ENCODE measurements around the gene NOXA1. TPM values are rescaled to one million over a fixed set of nuclear protein-coding genes. Genes with fewer than 3 reads are reported as not detected.

The NOXA1 gene
- total and polyA plus RNA-seq, 2 of the 8 experiments (the other 6 are each of a cell fraction or from before 2014, with no cell fraction given) = 0.34 to 0.91 TPM

- TF ChIP-seq TCF12 (IDR thresholded peaks at IDR 0.05; ENCODE audit: low read depth, low read length) = no peak
- TF ChIP-seq EGR1 (IDR thresholded peaks at IDR 0.05; ENCODE audit: borderline replicate concordance, low read depth, low read length) = no peak
- no peak for TF ChIP-seq MAX (IDR thresholded peaks at IDR 0.05)
- no peak for TF ChIP-seq ASH2L (IDR thresholded peaks at IDR 0.05; ENCODE audit: low read length)
- TF ChIP-seq HDAC6 (IDR thresholded peaks at IDR 0.05; ENCODE audit: low read depth, low read length) = no peak
These were observed 9.6 kb downstream of the NOXA1 start (continued) for GRCh38 chr9:137432687-137433348.
